ENCODE data around the gene GLYATL3. TPM values are rescaled to one million over a fixed set of nuclear protein-coding genes. Genes with fewer than 3 reads are reported as not detected.

Gene GLYATL3
- total and polyA plus RNA-seq, 2 of the 4 experiments (the other 2 are of a cell fraction) = not detected

- TF ChIP-seq MAZ (IDR thresholded peaks at IDR 0.05; ENCODE audit: borderline replicate concordance, low read depth, low read length) = no peak
- no peak for TF ChIP-seq ELK1 (IDR thresholded peaks at IDR 0.05; ENCODE audit: borderline replicate concordance, low read depth, low read length)
- TF ChIP-seq USF2 (IDR thresholded peaks at IDR 0.05; ENCODE audit: low read depth, low read length) = no peak
- no peak for TF ChIP-seq SMC3 (IDR thresholded peaks at IDR 0.05; ENCODE audit: low read depth, low read length)
- no peak for TF ChIP-seq BHLHE40 (IDR thresholded peaks at IDR 0.05; ENCODE audit: low read depth, low read length)
- TF ChIP-seq CEBPB (IDR thresholded peaks at IDR 0.05; ENCODE audit: low read depth, low read length) = no peak
- TF ChIP-seq FOS (IDR thresholded peaks at IDR 0.05; ENCODE audit: low read depth, low read length) = no peak
- TF ChIP-seq POLR2A (IDR thresholded peaks at IDR 0.05; ENCODE audit: low read depth, low read length) = no peak
- TF ChIP-seq CTCF (conservative IDR thresholded peaks at IDR 0.05; ENCODE audit: low read depth, low read length) = no peak
- no peak overlapping the region for H2AFZ ChIP-seq (replicated peaks; ENCODE audit: low read length, poor library complexity)
- intact Hi-C loops (cut with micrococcal nuclease) (no loop called here), in situ Hi-C loops (cut with MboI; ENCODE audit: low sequenced_read_pairs) (no loop called here), dilution Hi-C loops (cut with HindIII; ENCODE audit: low sequenced_read_pairs, unreplicated experiment) (no loop called here)
- H3K14ac ChIP-seq (replicated peaks; ENCODE audit: low read depth, low read length) = no peak overlapping the region
- no peak overlapping the region for H3K18ac ChIP-seq (ENCODE audit: low read depth, low read length)
- H3K23ac ChIP-seq (ENCODE audit: low read depth, low read length) = no peak overlapping the region
- no TSS peak for BruUV-seq (replicated peaks)
- WGBS, 2 experiments (ENCODE audit: extremely low coverage in 2 of 2, insufficient read length in 1 of 2) = no CpG with 5 or more reads among the region's 9 CpGs
- H3K27ac ChIP-seq (ENCODE audit: insufficient read depth, low read length) = no peak overlapping the region
- H3K4me3 ChIP-seq (ENCODE audit: insufficient read depth, low read depth, low read length) = no peak overlapping the region
- no peak overlapping the region for H2BK15ac ChIP-seq (ENCODE audit: low read depth, low read length)
- no peaks in the 10 kb centered on the region for H3K9me3 ChIP-seq (ENCODE audit: control insufficient read depth, insufficient read depth, low read length)
- no peak overlapping the region for H4K91ac ChIP-seq (ENCODE audit: insufficient read depth, low read depth, low read length)
- H4K8ac ChIP-seq (ENCODE audit: low read depth in 2 of 2, low read length in 2 of 2) = no peak overlapping the region
- H3K36me3 ChIP-seq (ENCODE audit: control insufficient read depth, insufficient read depth, low read length) = peaks cover 1% of the 10 kb centered on the region; the same call in 1 of the 2 replicates
- H3K4me1 ChIP-seq (ENCODE audit: control insufficient read depth, insufficient read depth, low read length) = no peaks in the 10 kb centered on the region
- no peak overlapping the region for H2BK120ac ChIP-seq (ENCODE audit: low read depth, low read length)
- H3K4ac ChIP-seq (ENCODE audit: low read depth, low read length) = no peak overlapping the region
- no peak overlapping the region for H3K9ac ChIP-seq (ENCODE audit: low read depth, low read length)
- CTCF ChIA-PET = no interaction called here
- H2AK5ac ChIP-seq (ENCODE audit: low read depth, low read length) = no peak overlapping the region
- H2BK20ac ChIP-seq (ENCODE audit: low read depth, low read length) = no peak overlapping the region
- H3K27me3 ChIP-seq (ENCODE audit: control insufficient read depth, insufficient read depth, low read length) = no peaks in the 10 kb centered on the region
- no peak overlapping the region for H2BK5ac ChIP-seq (ENCODE audit: low read depth, low read length, poor library complexity, severe bottlenecking)
- peaks cover 18 to 22% of the 10 kb centered on the region in 2 experiments for H3K79me1 ChIP-seq (ENCODE audit: low read depth in 1 of 2, low read length in 2 of 2)
- no peak overlapping the region for H4K5ac ChIP-seq (ENCODE audit: low read depth, low read length)
- no peaks in the 10 kb centered on the region for H4K20me1 ChIP-seq (ENCODE audit: insufficient read depth, low read length)
- H3K9me1 ChIP-seq (ENCODE audit: insufficient read depth, low read length) = no peaks in the 10 kb centered on the region
- H2AK9ac ChIP-seq (replicated peaks; ENCODE audit: low read depth, low read length, poor library complexity) = no peak overlapping the region
- POLR2A ChIA-PET (ENCODE audit: unreplicated experiment) = no interaction called here
- no peak overlapping the region for H3K56ac ChIP-seq (ENCODE audit: extremely low read depth, insufficient read depth, low read length)
- ATAC-seq (ENCODE audit: low read depth) (no peak), DNase-seq (no peak)
- no peak overlapping the region for H3K4me2 ChIP-seq (ENCODE audit: low read depth, low read length)
Measured at GRCh38 chr6:49468042-49468441, 31.7 kb upstream of the GLYATL3 start.

All from IMR-90 (cell line).